Measurements from ENCODE around the gene ANTKMT. TPM values are rescaled to one million over a fixed set of nuclear protein-coding genes. Genes with fewer than 3 reads are reported as not detected.

ANTKMT gene
- total and polyA plus RNA-seq, 7 donors: 18.6 to 53.1 (median 35.5) TPM

DNA sequence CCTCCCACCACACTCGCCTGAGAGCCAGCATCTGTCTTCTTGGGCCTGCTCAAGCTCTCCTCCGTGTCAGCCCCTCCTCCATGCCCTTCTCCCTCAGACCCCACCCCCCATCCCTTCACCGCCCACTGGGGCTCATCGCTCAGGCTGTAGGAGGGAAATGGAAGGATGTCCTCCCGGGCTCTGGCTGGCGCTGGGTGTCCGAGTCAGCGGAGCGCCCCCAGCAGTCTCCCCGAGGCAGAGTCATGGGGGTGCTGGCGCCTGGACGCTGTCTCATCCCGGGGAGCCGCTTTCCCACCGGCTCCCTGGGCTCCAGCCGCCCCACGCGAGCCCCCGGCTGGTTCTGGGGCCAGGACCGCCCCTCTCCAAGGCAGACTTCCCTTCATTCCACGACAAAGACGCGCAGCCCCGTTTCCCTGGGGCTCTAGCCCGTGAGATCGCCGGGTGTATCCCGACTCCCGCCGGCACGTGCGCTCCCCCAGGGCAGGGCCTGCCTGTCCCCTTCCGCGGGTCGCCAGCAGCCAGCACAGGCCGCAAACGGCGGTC is 428 bp upstream of the ANTKMT start:
- Histone ChIP-seq H3K4me3 (peak overlapping the region; percentile 58 to 71 (median 64)), H3K4me1 (peaks cover 0 to 45% (median 36%) of the 10 kb centered on the region in 4 donors), H3K27ac (peak overlapping the region; percentile 85 to 93 (median 89)), H3K9me3 (no peaks in the 10 kb centered on the region), H3K36me3 (no peaks in the 10 kb centered on the region), H3K27me3 (peaks cover 0 to 17% (median under 1%) of the 10 kb centered on the region in 3 donors)
- intact Hi-C loops (cut with DNase I): loop anchor here (2.0 kb wide), 2 partner anchors 20 to 36 kb away; partner anchors contain the start of genes CIAO3 and JMJD8
- DNase-seq: peak; percentile 83
- 0 to 1% methylated on average over 38 of the region's 38 CpGs for WGBS, 2 donors
- TF ChIP-seq POLR2A (IDR thresholded peaks at IDR 0.05) (no peak), EP300 (IDR thresholded peaks at IDR 0.05) (no peak), POLR2AphosphoS5 (IDR thresholded peaks at IDR 0.05) (no peak)
- TF ChIP-seq, protein P1, sequence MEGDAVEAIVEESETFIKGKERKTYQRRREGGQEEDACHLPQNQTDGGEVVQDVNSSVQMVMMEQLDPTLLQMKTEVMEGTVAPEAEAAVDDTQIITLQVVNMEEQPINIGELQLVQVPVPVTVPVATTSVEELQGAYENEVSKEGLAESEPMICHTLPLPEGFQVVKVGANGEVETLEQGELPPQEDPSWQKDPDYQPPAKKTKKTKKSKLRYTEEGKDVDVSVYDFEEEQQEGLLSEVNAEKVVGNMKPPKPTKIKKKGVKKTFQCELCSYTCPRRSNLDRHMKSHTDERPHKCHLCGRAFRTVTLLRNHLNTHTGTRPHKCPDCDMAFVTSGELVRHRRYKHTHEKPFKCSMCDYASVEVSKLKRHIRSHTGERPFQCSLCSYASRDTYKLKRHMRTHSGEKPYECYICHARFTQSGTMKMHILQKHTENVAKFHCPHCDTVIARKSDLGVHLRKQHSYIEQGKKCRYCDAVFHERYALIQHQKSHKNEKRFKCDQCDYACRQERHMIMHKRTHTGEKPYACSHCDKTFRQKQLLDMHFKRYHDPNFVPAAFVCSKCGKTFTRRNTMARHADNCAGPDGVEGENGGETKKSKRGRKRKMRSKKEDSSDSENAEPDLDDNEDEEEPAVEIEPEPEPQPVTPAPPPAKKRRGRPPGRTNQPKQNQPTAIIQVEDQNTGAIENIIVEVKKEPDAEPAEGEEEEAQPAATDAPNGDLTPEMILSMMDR (IDR thresholded peaks at IDR 0.05): no peak

DNA sequence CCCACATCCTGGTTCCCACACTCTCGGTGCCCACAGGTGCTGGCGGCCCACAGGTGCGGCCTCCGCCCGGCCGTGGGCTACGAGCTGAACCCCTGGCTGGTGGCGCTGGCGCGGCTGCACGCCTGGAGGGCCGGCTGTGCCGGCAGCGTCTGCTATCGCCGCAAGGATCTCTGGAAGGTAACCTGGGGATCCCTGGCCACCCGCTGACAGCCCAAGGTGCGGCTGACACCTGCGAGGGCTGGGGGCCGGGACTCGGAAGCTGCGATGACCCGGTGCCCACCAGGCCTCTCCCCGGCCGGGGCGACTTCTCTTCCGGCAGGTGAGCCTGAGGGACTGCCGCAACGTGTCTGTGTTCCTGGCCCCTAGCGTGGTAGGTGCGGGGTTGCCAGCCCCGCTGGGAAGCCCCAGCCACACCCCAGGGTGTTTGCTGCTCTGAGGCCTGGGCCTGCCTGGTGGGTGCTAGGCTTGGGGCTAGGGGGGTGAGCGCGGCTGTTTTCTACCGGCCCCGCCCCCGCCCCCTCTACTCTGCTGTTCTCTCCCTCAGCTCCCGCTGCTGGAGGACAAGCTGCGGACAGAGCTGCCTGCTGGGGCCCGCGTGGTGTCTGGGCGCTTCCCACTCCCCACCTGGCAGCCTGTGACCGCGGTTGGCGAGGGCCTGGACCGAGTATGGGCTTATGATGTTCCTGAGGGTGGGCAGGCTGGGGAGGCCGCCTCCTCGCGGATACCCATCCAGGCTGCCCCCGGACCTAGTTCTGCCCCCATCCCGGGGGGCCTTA is 1.0 kb downstream of the ANTKMT start:
- peaks cover 0 to 39% (median 33%) of the 10 kb centered on the region in 4 donors for H3K4me1 ChIP-seq
- TF ChIP-seq EP300 (IDR thresholded peaks at IDR 0.05) (no peak), POLR2A (IDR thresholded peaks at IDR 0.05) (no peak), POLR2AphosphoS5 (IDR thresholded peaks at IDR 0.05) (no peak)
- TF ChIP-seq, protein P1 (IDR thresholded peaks at IDR 0.05): no peak
- H3K27ac ChIP-seq: peak overlapping the region; percentile 85 to 93 (median 89)
- peaks cover 13 to 20% (median 14%) of the 10 kb centered on the region in 3 donors for H3K27me3 ChIP-seq
- DNase-seq: no peak
- H3K9me3 ChIP-seq: no peaks in the 10 kb centered on the region
- intact Hi-C loops (cut with DNase I): loop anchor here (2.0 kb wide), 2 partner anchors 19 to 37 kb away; partner anchors contain the start of genes CIAO3 and JMJD8
- peak overlapping the region; percentile 58 to 71 (median 64) for H3K4me3 ChIP-seq
- H3K36me3 ChIP-seq: no peaks in the 10 kb centered on the region
- WGBS, 2 donors: 78 to 90% methylated on average over 51 of the region's 51 CpGs

DNA sequence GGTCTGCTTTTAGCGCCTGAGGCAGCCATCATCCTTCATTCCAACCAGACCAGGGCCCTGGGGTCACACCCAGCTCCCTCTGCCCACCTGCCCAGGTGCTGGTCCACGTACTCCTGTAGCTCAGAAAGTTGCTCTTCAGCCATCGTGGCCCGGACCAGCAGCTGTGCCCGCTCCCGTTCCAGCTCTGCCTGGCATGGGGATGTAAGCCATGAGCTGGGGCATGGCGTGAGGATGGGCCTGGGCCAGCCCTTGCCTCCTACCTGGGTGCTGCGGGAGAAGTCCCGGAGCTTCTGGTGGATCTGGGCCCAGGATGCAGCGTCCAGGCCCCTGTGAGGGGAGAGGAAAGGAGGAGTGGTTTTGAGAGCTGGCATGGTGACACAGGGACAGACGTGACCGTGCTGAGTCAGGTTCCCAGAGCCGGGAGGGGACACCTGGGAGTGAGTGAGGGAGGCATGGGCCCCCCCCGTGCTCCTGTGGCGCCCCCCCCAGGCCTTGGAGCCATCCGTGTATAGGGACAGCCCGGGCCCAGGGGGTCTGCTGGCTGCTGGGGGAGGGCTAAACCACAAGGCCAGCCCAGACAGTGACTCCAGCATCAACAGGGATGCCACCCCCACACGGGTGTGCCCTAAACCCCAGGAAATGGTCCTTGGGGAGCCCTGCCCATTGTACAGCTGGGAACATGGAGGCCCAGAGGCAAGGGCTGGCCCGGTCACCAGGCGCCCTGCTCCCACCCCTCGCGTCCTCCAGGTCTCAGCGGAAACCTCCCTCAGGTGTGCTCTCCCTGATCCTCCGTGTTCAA is 2.1 kb downstream of the ANTKMT start:
- TF ChIP-seq POLR2A (IDR thresholded peaks at IDR 0.05) (no peak), EP300 (IDR thresholded peaks at IDR 0.05) (no peak), POLR2AphosphoS5 (IDR thresholded peaks at IDR 0.05) (no peak)
- TF ChIP-seq, protein P1 (IDR thresholded peaks at IDR 0.05): no peak
- intact Hi-C loops (cut with DNase I): no loop called here
- H3K4me1 ChIP-seq: peaks cover 0 to 49% (median 43%) of the 10 kb centered on the region in 4 donors
- H3K27me3 ChIP-seq: peaks cover 22 to 31% (median 24%) of the 10 kb centered on the region in 3 donors
- H3K4me3 ChIP-seq: no peak overlapping the region
- H3K27ac ChIP-seq: no peak overlapping the region
- no peak for DNase-seq
- 90 to 92% methylated on average over 24 of the region's 24 CpGs for WGBS, 2 donors
- no peaks in the 10 kb centered on the region for H3K9me3 ChIP-seq
- H3K36me3 ChIP-seq: no peaks in the 10 kb centered on the region

DNA sequence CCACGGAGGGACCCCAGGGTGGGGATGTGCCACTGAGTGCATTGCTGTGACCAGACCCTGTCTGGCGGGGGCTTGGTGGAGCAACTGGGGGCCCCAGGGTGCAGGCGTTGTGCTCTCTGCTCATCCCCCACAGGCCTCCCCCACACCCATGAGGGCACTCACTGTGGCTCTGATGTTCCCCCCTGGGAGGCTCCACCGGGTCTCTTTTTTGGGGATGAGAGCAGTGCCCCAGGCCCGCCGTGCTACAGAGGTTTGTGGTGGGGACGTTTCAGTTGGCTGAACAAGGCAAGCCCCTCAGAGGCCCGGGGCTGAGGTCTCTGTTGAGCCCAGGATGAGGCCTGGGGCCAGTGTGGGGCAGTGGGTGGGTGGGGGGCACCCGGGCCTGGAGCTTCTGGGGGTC is 2.7 kb downstream of the ANTKMT start:
- H3K27me3 ChIP-seq: peaks cover 27 to 37% (median 28%) of the 10 kb centered on the region in 3 donors
- DNase-seq: no peak
- H3K36me3 ChIP-seq: no peaks in the 10 kb centered on the region
- no peak overlapping the region for H3K27ac ChIP-seq
- TF ChIP-seq EP300 (IDR thresholded peaks at IDR 0.05) (no peak), POLR2A (IDR thresholded peaks at IDR 0.05) (no peak), POLR2AphosphoS5 (IDR thresholded peaks at IDR 0.05) (no peak)
- TF ChIP-seq, protein P1 (IDR thresholded peaks at IDR 0.05): no peak
- intact Hi-C loops (cut with DNase I): no loop called here
- H3K4me3 ChIP-seq: no peak overlapping the region
- WGBS, 2 donors: 76 to 84% methylated on average over 9 of the region's 9 CpGs
- H3K9me3 ChIP-seq: no peaks in the 10 kb centered on the region
- H3K4me1 ChIP-seq: peaks cover 0 to 56% (median 50%) of the 10 kb centered on the region in 4 donors

All from sigmoid colon (tissue), 7 donors.